ENCODE measurements around the gene NARS2. TPM values are rescaled to one million over a fixed set of nuclear protein-coding genes. Genes with fewer than 3 reads are reported as not detected.

NARS2 gene
- total RNA-seq, 1 donor from 2014 or later: 15.6 TPM

DNA sequence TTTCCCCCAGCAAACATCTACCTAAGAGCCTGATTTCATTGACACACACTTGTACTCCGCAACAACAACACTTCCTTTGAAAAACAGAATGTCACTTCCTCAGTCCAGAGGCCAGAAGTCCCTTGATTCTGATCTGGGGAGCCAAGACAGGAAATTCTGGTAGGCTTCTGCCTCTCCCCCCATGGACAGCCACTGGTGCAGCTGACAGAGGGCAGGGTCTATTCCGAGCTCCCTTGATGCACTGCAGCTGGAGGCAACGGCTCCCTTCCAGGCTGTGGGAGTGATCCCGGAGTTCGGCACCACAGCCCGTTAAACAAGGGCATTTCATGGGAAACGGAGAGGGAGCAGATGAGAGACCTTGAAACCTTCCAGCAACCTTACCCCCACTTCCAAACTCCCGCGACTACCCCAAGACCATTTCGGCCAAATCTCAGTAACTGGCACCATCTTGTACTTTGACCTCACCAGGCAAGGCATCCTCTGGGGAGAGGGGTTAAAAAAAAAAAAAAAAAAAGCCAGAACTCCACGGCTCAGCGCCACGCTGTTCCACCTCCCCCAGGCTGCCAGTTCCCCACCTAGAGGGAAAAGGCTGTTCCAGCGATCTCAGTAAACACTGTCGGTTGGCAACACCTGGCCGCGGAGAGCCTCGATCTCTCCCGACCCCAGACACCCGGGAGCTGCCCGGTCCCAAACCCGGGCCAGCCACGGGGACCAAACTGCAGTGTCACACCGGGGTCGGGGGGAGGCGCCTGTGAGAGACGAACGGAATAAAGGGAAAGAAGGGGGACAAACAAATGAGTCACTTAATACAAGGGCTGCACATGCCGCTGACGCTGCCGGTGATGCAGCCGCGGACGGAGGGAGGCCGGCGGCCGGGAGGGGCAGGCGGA is 158.1 kb downstream of the NARS2 start:
- peak overlapping the region; percentile 97 for H3K27ac ChIP-seq
- DNase-seq (peak; percentile 89), ATAC-seq (peak; percentile 84 to 87)
- H3K27me3 ChIP-seq (ENCODE audit: low read depth): no peaks in the 10 kb centered on the region
- H3K36me3 ChIP-seq: no peaks in the 10 kb centered on the region
- intact Hi-C loops (cut with DNase I): loop anchor here (10.0 kb wide), 1 partner anchor 148 kb away; no protein-coding TSS in a partner anchor
- peak overlapping the region; percentile 86 for H3K4me3 ChIP-seq
- TF ChIP-seq, protein P1, sequence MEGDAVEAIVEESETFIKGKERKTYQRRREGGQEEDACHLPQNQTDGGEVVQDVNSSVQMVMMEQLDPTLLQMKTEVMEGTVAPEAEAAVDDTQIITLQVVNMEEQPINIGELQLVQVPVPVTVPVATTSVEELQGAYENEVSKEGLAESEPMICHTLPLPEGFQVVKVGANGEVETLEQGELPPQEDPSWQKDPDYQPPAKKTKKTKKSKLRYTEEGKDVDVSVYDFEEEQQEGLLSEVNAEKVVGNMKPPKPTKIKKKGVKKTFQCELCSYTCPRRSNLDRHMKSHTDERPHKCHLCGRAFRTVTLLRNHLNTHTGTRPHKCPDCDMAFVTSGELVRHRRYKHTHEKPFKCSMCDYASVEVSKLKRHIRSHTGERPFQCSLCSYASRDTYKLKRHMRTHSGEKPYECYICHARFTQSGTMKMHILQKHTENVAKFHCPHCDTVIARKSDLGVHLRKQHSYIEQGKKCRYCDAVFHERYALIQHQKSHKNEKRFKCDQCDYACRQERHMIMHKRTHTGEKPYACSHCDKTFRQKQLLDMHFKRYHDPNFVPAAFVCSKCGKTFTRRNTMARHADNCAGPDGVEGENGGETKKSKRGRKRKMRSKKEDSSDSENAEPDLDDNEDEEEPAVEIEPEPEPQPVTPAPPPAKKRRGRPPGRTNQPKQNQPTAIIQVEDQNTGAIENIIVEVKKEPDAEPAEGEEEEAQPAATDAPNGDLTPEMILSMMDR (IDR thresholded peaks at IDR 0.05): peak; percentile 51
- no peaks in the 10 kb centered on the region for H3K9me3 ChIP-seq
- H3K4me1 ChIP-seq: peaks cover 47% of the 10 kb centered on the region

DNA sequence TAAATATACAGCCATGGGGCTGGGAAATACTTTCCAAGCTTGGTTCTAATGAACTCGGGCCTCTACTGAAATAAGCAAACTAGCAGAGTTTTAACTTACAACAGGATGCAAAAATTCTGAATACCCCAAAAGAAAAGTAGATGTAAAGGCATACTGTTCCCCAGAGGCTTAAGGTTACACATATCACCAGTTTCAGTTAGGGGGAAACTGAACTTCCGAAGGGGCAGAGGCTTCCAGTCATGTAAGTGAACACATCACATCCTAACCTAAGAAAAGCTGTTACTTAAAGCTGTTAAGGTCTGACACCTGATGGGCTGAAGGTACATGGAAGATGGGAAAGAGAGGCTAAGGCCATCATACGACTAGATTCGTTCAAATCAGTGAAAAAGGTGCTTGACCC is 159.3 kb downstream of the NARS2 start:
- no peaks in the 10 kb centered on the region for H3K27me3 ChIP-seq (ENCODE audit: low read depth)
- ATAC-seq (no peak), DNase-seq (no peak)
- peaks cover 4% of the 10 kb centered on the region for H3K9me3 ChIP-seq
- H3K27ac ChIP-seq: peak overlapping the region; percentile 8
- intact Hi-C loops (cut with DNase I): loop anchor here (10.0 kb wide), 1 partner anchor 149 kb away; no protein-coding TSS in a partner anchor
- no peaks in the 10 kb centered on the region for H3K36me3 ChIP-seq
- no peak overlapping the region for H3K4me3 ChIP-seq
- peaks cover 41% of the 10 kb centered on the region for H3K4me1 ChIP-seq
- TF ChIP-seq, protein P1 (IDR thresholded peaks at IDR 0.05): no peak

DNA sequence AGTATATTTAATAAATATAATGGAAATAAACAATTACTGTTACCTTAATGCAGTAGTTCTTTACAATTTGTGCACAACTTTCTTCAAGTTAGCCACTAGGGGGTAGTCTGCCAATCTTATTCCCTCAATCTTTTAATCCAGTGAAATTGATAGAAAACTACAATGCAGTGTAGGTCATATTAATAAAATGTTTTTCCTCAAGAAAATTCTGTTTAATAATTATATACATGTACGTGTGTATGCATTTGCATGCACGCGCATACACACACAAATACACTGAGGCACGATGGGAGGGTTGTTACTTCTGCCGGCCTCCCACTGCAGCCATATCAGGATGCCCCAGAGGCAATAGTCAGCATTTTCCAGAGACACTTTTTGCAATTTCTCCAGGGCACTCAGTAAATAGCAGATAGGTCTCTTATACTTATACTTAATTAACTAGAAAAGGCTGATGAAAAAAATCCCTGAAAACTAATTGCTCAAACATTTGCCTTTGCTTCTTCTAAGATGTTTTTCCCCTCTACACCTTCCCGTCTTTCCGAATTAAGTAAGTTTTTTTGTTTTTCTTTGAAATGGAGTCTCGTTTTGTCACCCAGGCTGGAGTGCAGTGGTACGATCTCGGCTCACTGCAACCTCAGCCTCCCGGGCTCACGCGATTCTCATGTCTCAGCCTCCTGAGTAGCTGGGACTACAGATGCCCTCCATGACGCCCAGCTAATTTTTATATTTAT is 160.2 kb downstream of the NARS2 start:
- ATAC-seq (no peak), DNase-seq (no peak)
- H3K9me3 ChIP-seq: peaks cover 13% of the 10 kb centered on the region
- H3K4me3 ChIP-seq: no peak overlapping the region
- H3K4me1 ChIP-seq: peaks cover 32% of the 10 kb centered on the region
- intact Hi-C loops (cut with DNase I): loop anchor here (10.0 kb wide), 1 partner anchor 150 kb away; no protein-coding TSS in a partner anchor
- H3K36me3 ChIP-seq: no peaks in the 10 kb centered on the region
- TF ChIP-seq, protein P1 (IDR thresholded peaks at IDR 0.05): peak; percentile 53
- H3K27me3 ChIP-seq (ENCODE audit: low read depth): no peaks in the 10 kb centered on the region
- no peak overlapping the region for H3K27ac ChIP-seq

DNA sequence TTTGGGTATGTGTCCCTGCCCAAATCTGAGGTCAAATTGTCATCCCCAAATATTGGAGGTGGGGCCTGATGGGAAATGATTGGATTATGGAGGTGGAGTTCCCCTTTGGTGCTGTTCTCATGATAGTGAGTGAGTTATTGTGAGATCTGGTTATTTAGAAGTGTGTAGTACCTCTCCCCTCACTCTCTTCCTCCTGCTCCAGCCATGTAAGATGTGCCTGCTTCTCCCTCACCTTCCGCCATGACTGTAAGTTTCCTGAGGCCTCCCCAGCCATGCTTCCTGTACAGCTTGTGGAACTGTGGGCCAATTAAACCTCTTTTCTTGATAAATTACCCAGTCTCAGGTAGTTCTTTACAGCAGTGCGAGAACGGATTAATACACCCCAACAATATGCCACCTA is 166.0 kb downstream of the NARS2 start:
- TF ChIP-seq, protein P1 (IDR thresholded peaks at IDR 0.05): no peak

DNA sequence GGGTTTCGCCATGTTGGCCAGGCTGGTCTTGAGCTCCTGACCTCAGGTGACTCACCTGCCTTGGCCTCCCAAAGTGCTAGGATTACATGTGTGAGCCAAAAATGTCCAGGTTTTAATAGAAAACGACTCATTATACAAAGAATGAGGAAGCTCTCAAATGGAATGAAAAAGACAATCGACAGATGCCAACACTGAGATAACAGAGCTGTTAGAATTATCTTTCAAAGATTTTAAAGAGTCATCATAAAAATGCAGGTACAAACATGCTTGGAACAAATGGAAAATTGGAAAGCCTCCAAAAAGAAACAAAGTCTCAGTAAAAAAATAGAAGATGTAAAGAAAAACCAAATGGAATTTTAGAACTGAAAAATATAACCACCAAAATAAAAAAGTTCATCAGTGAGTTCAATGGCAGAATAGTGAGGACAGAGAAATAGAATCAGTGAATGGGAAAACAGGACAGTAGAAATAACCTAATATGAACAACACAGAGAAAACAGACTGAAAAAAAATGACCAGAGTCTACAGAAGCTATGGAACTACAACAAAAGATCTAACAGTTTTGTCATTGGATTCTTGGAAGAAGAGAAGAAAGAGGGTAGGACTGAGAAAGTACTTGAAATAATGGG is 168.0 kb downstream of the NARS2 start:
- Histone ChIP-seq H3K9me3 (peaks cover 13% of the 10 kb centered on the region), H3K4me1 (peaks cover 22% of the 10 kb centered on the region), H3K4me3 (no peak overlapping the region), H3K27ac (no peak overlapping the region), H3K27me3 (ENCODE audit: low read depth) (no peaks in the 10 kb centered on the region), H3K36me3 (no peaks in the 10 kb centered on the region)
- intact Hi-C loops (cut with DNase I): no loop called here
- TF ChIP-seq, protein P1 (IDR thresholded peaks at IDR 0.05): no peak
- DNase-seq: no peak
- no peak for ATAC-seq

More for the DNA sequence above, 166.0 kb downstream of the NARS2 start:
- no peak for ATAC-seq
- Histone ChIP-seq H3K36me3 (no peaks in the 10 kb centered on the region), H3K4me3 (no peak overlapping the region), H3K27me3 (ENCODE audit: low read depth) (no peaks in the 10 kb centered on the region), H3K9me3 (peaks cover 13% of the 10 kb centered on the region), H3K4me1 (peaks cover 15% of the 10 kb centered on the region), H3K27ac (no peak overlapping the region)
- no peak for DNase-seq
- intact Hi-C loops (cut with DNase I): no loop called here
